Common myeloid progenitor, CD34-positive (primary cell): ENCODE measurements around the gene CD163L1.

Experiments used
- CTCF ChIA-PET: fragments of 350-600 bp; sonication (Branson Sonifier 250); formaldehyde crosslinking; loops from one replicate; lab custom pipeline; 2021; ENCODE audit warnings: antibody characterized with exemption; lab: Charles Lee
- POLR2A ChIA-PET: fragments of 350-600 bp; sonication (Branson Sonifier 250); formaldehyde crosslinking; loops from one replicate; lab custom pipeline; 2021; ENCODE audit warnings: antibody characterized with exemption; lab: Charles Lee
- DNase-seq, 3 donors: peaks; one replicate each; pipeline versions ENCODE4 v3.0.0 to v3.0.0-alpha.2; 2013
- H3K27ac ChIP-seq, 2 experiments: 1 replicate in 1 of 2; 2 replicates in 1 of 2; pipeline ENCODE4 v1.7.0; 2013; ENCODE audit warnings: inconsistent platforms in 2 of 2, low read length in 2 of 2, mild to moderate bottlenecking in 2 of 2, low read depth in 1 of 2, moderate library complexity in 1 of 2; ENCODE audit not compliant: severe bottlenecking in 2 of 2, insufficient read depth in 1 of 2, poor library complexity in 1 of 2
- H3K27me3 ChIP-seq, 5 experiments: replicated peaks in 2 of 5; 1 replicate in 3 of 5; 2 replicates in 2 of 5; pipeline versions ENCODE4 v1.6.1 to v1.7.0; 2013; ENCODE audit warnings: low read length in 4 of 5, mild to moderate bottlenecking in 2 of 5, moderate library complexity in 2 of 5, inconsistent platforms in 1 of 5; ENCODE audit not compliant: insufficient read depth in 5 of 5, control insufficient read depth in 4 of 5
- H3K36me3 ChIP-seq, 4 experiments: 1 replicate in 2 of 4; 2 replicates in 2 of 4; pipeline versions ENCODE4 v1.6.1 to v1.7.0; 2013; ENCODE audit warnings: low read length in 3 of 4, control low read depth in 1 of 4, mild to moderate bottlenecking in 1 of 4; ENCODE audit not compliant: control insufficient read depth in 4 of 4, insufficient read depth in 4 of 4
- H3K4me1 ChIP-seq, 4 experiments: 1 replicate in 3 of 4; 2 replicates in 1 of 4; pipeline versions ENCODE4 v1.6.1 to v1.7.1; 2013; ENCODE audit warnings: low read length in 3 of 4, mild to moderate bottlenecking in 3 of 4, control low read depth in 1 of 4, inconsistent platforms in 1 of 4, moderate library complexity in 1 of 4; ENCODE audit not compliant: control insufficient read depth in 4 of 4, insufficient read depth in 4 of 4; ENCODE audit errors: control extremely low read depth in 1 of 4
- H3K4me3 ChIP-seq, 7 experiments: 1 replicate in 4 of 7; 2 replicates in 3 of 7; pipeline versions ENCODE4 v1.5.1 to v1.7.0; 2013; ENCODE audit warnings: mild to moderate bottlenecking in 7 of 7, low read length in 6 of 7, moderate library complexity in 6 of 7, inconsistent platforms in 2 of 7, low read depth in 2 of 7, control low read depth in 1 of 7; ENCODE audit not compliant: insufficient read depth in 4 of 7, control insufficient read depth in 1 of 7; ENCODE audit errors: extremely low read depth in 1 of 7
- H3K9me3 ChIP-seq, 5 experiments: 1 replicate in 4 of 5; 2 replicates in 1 of 5; pipeline versions ENCODE4 v1.6.1 to v1.7.1; 2013; ENCODE audit warnings: low read length in 4 of 5, mild to moderate bottlenecking in 2 of 5, inconsistent platforms in 1 of 5, low read depth in 1 of 5, moderate library complexity in 1 of 5; ENCODE audit not compliant: control insufficient read depth in 4 of 5, insufficient read depth in 2 of 5; ENCODE audit errors: control extremely low read depth in 1 of 5
- WGBS: methylation state at CpG from one replicate; pipeline ENCODE4 v1.1.5; 2013; ENCODE audit not compliant: insufficient coverage; 5-methylcytosine and 5-hydroxymethylcytosine counted together

Gene CD163L1

GRCh38 chr12:7361265-7361664, 82.7 kb downstream of the CD163L1 start:
- 100% methylated on average over 1 of the region's 1 CpG for WGBS
- Histone ChIP-seq H3K27ac (no peak overlapping the region), H3K4me3 (no peak overlapping the region), H3K27me3 (no peaks in the 10 kb centered on the region), H3K9me3 (no peaks in the 10 kb centered on the region), H3K36me3 (no peaks in the 10 kb centered on the region), H3K4me1 (no peaks in the 10 kb centered on the region)
- DNase-seq = no peak
- ChIA-PET CTCF (no interaction called here), POLR2A (no interaction called here)

GRCh38 chr12:7354529-7354928, 89.4 kb downstream of the CD163L1 start:
- ChIA-PET CTCF (no interaction called here), POLR2A (interaction anchor here (0.7 kb wide), 1 partner anchor 113 kb away, joined by 3 read pairs; no protein-coding TSS in a partner anchor)
- Histone ChIP-seq H3K4me1 (no peaks in the 10 kb centered on the region), H3K9me3 (no peaks in the 10 kb centered on the region), H3K27me3 (no peaks in the 10 kb centered on the region), H3K27ac (no peak overlapping the region), H3K4me3 (no peak overlapping the region), H3K36me3 (no peaks in the 10 kb centered on the region)
- 73% methylated on average over 2 of the region's 4 CpGs for WGBS
- DNase-seq = peak in 1 of 3 donors; percentile 9

GRCh38 chr12:7352661-7353060, 91.3 kb downstream of the CD163L1 start:
- ChIA-PET POLR2A (interaction anchor here (0.6 kb wide), 1 partner anchor 621 kb away, joined by 4 read pairs; no protein-coding TSS in a partner anchor), CTCF (no interaction called here)
- H3K27ac ChIP-seq = no peak overlapping the region
- no peak overlapping the region for H3K4me3 ChIP-seq
- H3K36me3 ChIP-seq = no peaks in the 10 kb centered on the region
- no peaks in the 10 kb centered on the region for H3K4me1 ChIP-seq
- H3K9me3 ChIP-seq = no peaks in the 10 kb centered on the region
- DNase-seq = no peak
- no peaks in the 10 kb centered on the region for H3K27me3 ChIP-seq

- no peaks in the 10 kb centered on the region for H3K27me3 ChIP-seq
- H3K36me3 ChIP-seq = no peaks in the 10 kb centered on the region
- no peak overlapping the region for H3K4me3 ChIP-seq
- POLR2A ChIA-PET = no interaction called here
- no peaks in the 10 kb centered on the region for H3K9me3 ChIP-seq
- no peak for DNase-seq
- H3K27ac ChIP-seq = no peak overlapping the region
- CTCF ChIA-PET = interaction anchor here (1.3 kb wide), 1 partner anchor 32 kb away, joined by 4 read pairs; no protein-coding TSS in a partner anchor
- H3K4me1 ChIP-seq = peaks cover 2 to 12% (median 5%) of the 10 kb centered on the region in 4 experiments
- WGBS = 83% methylated on average over 1 of the region's 2 CpGs
Measured at GRCh38 chr12:7351177-7351576, 92.8 kb downstream of the CD163L1 start.

- POLR2A ChIA-PET = no interaction called here
- DNase-seq = no peak
- 100% methylated on average over 1 of the region's 4 CpGs for WGBS
- Histone ChIP-seq H3K4me3 (no peak overlapping the region), H3K27ac (no peak overlapping the region), H3K36me3 (no peaks in the 10 kb centered on the region), H3K4me1 (peaks cover 2 to 28% (median 5%) of the 10 kb centered on the region in 4 experiments), H3K9me3 (peaks cover 0 to 13% (median 3%) of the 10 kb centered on the region in 5 experiments), H3K27me3 (no peaks in the 10 kb centered on the region)
- CTCF ChIA-PET = interaction anchor here (0.8 to 1.8 kb wide), 2 partner anchors 8 to 17 kb away, joined by 3 read pairs; no protein-coding TSS in a partner anchor
Measured at GRCh38 chr12:7349418-7349817, 94.5 kb downstream of the CD163L1 start.

GRCh38 chr12:7346551-7347225, 97.3 kb downstream of the CD163L1 start:
- no peaks in the 10 kb centered on the region for H3K27me3 ChIP-seq
- no peak for DNase-seq
- H3K4me3 ChIP-seq = peak overlapping the region in 1 of 7 experiments; percentile 11
- ChIA-PET CTCF (no interaction called here), POLR2A (no interaction called here)
- no peak overlapping the region for H3K27ac ChIP-seq
- H3K9me3 ChIP-seq = peaks cover 0 to 18% (median 6%) of the 10 kb centered on the region in 5 experiments
- H3K4me1 ChIP-seq = peaks cover 2 to 29% (median 5%) of the 10 kb centered on the region in 4 experiments
- no peaks in the 10 kb centered on the region for H3K36me3 ChIP-seq
- WGBS = 52% methylated on average over 5 of the region's 6 CpGs

GRCh38 chr12:7344833-7345606, 98.9 kb downstream of the CD163L1 start:
- Histone ChIP-seq H3K36me3 (no peaks in the 10 kb centered on the region), H3K9me3 (peaks cover 0 to 18% (median 6%) of the 10 kb centered on the region in 5 experiments), H3K4me1 (peaks cover 2 to 29% (median 5%) of the 10 kb centered on the region in 4 experiments), H3K27me3 (no peaks in the 10 kb centered on the region), H3K27ac (no peak overlapping the region), H3K4me3 (no peak overlapping the region)
- CTCF ChIA-PET = no interaction called here
- peak in 2 of 3 donors; percentile 11 to 23 for DNase-seq
- POLR2A ChIA-PET = no interaction called here
